ENCODE results near the gene NEAT1. TPM values are rescaled to one million over a fixed set of nuclear protein-coding genes. Genes with fewer than 3 reads are reported as not detected.
A peak's percentile ranks its signal among the peaks of the same experiment; 100 is the strongest.

Gene NEAT1
- total RNA-seq, 4 donors from 2014 or later, result 42.8 to 181 (median 96.0) TPM

DNA sequence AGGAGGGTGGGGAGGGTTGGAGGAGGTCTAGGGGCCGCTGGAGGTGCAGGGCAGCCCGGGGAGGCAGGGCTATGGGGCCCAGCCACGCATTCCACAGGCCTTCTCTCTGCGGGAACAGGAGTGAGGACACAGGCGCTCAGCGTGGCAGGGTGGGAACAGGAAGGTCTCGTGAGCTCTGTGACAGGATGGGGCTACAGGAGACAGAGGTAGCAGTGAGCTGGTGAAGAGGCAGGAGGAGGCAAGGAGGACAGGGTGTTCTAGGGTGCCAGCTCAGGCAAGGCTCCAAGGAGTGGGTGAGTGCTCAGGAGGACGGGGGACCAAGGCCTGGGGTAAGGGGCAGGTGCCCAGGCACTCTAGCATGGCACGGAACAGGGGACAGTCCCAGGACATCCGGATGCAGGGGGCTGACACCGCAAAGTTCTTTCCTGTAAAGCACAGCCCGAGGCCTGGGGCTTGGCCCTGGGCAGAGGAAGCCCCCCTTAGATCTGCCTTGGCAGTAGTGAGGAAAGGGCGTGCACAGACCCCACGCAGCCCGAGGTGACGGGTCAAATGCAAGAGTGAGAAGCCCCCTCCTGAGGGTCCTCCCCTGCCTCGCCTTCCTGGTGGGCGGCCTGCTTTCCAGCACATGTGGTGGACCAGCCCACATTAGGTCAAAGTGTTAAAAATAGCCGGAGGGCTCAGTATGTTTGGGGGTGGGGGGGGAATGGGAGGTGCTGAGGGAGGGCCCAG is 4.7 kb upstream of the NEAT1 start:
- no peaks in the 10 kb centered on the region for H3K9me3 ChIP-seq
- H3K4me1 ChIP-seq, result peaks cover 54 to 66% (median 65%) of the 10 kb centered on the region in 4 donors
- H3K36me3 ChIP-seq, result peaks cover 0 to 12% (median 0%) of the 10 kb centered on the region in 4 donors
- 8% methylated on average over 12 of the region's 19 CpGs for WGBS
- H3K4me3 ChIP-seq, result peak overlapping the region; percentile 71 to 81 (median 74)
- peak overlapping the region; percentile 97 to 99 (median 99) for H3K27ac ChIP-seq (replicated peaks in 1 of 4)
- no peak for DNase-seq (ENCODE audit: extremely low spot score)
- H3K27me3 ChIP-seq, result no peaks in the 10 kb centered on the region
- intact Hi-C loops (cut with DNase I), result loop anchor here (2.0 to 10.0 kb wide), 3 partner anchors 36 to 93 kb away; partner anchors contain the start of gene SLC25A45
- TF ChIP-seq POLR2AphosphoS5 (IDR thresholded peaks at IDR 0.05) (peak in 1 of 2 donors; percentile 66), POLR2A (IDR thresholded peaks at IDR 0.05; ENCODE audit: low read depth) (no peak), EP300 (IDR thresholded peaks at IDR 0.05) (peak; percentile 45)
- TF ChIP-seq, protein P1, sequence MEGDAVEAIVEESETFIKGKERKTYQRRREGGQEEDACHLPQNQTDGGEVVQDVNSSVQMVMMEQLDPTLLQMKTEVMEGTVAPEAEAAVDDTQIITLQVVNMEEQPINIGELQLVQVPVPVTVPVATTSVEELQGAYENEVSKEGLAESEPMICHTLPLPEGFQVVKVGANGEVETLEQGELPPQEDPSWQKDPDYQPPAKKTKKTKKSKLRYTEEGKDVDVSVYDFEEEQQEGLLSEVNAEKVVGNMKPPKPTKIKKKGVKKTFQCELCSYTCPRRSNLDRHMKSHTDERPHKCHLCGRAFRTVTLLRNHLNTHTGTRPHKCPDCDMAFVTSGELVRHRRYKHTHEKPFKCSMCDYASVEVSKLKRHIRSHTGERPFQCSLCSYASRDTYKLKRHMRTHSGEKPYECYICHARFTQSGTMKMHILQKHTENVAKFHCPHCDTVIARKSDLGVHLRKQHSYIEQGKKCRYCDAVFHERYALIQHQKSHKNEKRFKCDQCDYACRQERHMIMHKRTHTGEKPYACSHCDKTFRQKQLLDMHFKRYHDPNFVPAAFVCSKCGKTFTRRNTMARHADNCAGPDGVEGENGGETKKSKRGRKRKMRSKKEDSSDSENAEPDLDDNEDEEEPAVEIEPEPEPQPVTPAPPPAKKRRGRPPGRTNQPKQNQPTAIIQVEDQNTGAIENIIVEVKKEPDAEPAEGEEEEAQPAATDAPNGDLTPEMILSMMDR (IDR thresholded peaks at IDR 0.05), result no peak

DNA sequence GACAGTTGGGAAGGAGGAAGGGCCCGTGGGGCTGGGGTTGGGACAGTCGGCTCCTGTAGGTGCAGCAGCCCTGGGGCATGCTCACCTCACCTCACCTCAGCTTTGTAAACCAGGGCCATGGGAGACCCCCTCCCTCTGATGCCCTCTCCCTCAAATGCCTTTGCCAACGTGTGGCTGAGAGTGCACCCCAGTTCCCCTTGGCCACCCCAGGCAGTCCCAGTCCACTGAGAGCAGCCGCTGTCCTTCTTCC is 4.2 kb upstream of the NEAT1 start:
- no peaks in the 10 kb centered on the region for H3K9me3 ChIP-seq
- intact Hi-C loops (cut with DNase I), result loop anchor here (5.0 to 10.0 kb wide), 2 partner anchors 36 to 54 kb away; partner anchors contain the start of gene SLC25A45
- 4% methylated on average over 4 of the region's 4 CpGs for WGBS
- DNase-seq (ENCODE audit: extremely low spot score), result no peak
- H3K4me1 ChIP-seq, result peaks cover 52 to 66% (median 65%) of the 10 kb centered on the region in 4 donors
- TF ChIP-seq, protein P1 (IDR thresholded peaks at IDR 0.05), result no peak
- TF ChIP-seq POLR2A (IDR thresholded peaks at IDR 0.05; ENCODE audit: low read depth), result peak; percentile 38
- H3K36me3 ChIP-seq, result peaks cover 0 to 10% (median 1%) of the 10 kb centered on the region in 4 donors
- peak overlapping the region; percentile 97 to 99 (median 99) for H3K27ac ChIP-seq (replicated peaks in 1 of 4)
- H3K27me3 ChIP-seq, result no peaks in the 10 kb centered on the region
- H3K4me3 ChIP-seq, result peak overlapping the region; percentile 71 to 81 (median 74)

DNA sequence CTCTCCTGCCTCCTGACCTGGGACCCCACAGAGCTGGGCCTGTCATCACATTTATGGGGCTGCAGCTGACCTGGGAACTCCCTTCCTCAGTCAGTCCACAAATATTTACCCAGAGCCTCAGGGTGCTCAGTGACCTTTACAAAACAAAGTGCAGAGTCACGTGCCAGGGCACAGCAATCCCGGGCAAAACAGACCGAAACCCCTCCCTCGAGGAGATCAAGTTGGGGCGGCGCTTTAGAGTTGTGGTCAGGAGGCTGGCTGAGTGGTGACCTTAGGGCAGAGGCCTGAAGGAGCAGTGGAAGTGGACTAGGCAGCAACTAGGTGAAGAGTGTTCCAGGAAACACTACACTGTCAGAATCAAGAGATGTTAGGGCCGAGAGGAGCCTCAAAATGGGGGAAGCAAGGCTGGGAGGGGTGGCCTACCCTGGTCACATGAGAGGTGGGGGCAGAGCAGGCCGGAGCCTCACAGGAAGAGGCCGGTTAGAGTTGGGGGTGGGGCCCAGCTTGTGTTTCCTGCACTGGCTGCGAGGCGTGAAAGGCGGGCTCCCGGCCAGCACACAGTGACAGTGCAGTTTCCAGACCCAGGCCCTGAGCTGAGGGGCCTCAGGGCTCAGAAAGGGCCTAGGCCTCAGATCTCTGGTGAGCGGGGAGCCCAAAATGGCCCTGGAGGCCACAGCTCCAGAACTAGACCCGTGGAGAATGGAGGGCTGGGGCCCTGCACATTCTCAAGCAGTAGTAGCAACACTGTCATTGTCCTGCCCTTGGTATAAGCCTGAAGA is 3.7 kb upstream of the NEAT1 start:
- peaks cover 0 to 8% (median 2%) of the 10 kb centered on the region in 4 donors for H3K36me3 ChIP-seq
- no peaks in the 10 kb centered on the region for H3K27me3 ChIP-seq
- peaks cover 52 to 66% (median 65%) of the 10 kb centered on the region in 4 donors for H3K4me1 ChIP-seq
- TF ChIP-seq POLR2A (IDR thresholded peaks at IDR 0.05; ENCODE audit: low read depth) (peak; percentile 40), POLR2AphosphoS5 (IDR thresholded peaks at IDR 0.05) (peak in 1 of 2 donors; percentile 94), EP300 (IDR thresholded peaks at IDR 0.05) (peak; percentile 12)
- TF ChIP-seq, protein P1 (IDR thresholded peaks at IDR 0.05), result no peak
- peak; percentile 99 for DNase-seq (ENCODE audit: extremely low spot score)
- H3K4me3 ChIP-seq, result peak overlapping the region; percentile 71 to 81 (median 74)
- peak overlapping the region; percentile 97 to 99 (median 99) for H3K27ac ChIP-seq (replicated peaks in 1 of 4)
- intact Hi-C loops (cut with DNase I), result loop anchor here (5.0 to 10.0 kb wide), 2 partner anchors 37 to 54 kb away; partner anchors contain the start of gene SLC25A45
- WGBS, result under 1% methylated on average over 13 of the region's 15 CpGs
- no peaks in the 10 kb centered on the region for H3K9me3 ChIP-seq

DNA sequence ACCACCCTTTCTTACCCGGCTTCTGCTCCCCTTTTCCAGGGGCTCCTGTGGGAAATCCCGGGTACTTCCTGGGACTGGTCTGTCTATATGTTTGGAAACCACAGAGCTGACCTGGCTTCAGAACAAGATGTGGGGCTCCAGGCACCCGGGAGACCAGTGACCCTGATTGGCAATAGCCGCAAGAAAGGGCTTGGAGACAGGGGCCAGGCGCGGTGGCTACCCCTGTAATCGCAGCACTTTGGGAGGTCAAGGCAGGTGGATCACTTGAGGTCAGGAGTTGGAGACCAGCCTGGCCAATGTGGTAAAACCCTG is 3.2 kb upstream of the NEAT1 start:
- H3K4me3 ChIP-seq, result peak overlapping the region; percentile 71 to 81 (median 74)

More for the DNA sequence above, 3.2 kb upstream of the NEAT1 start:
- peak overlapping the region; percentile 97 to 99 (median 99) for H3K27ac ChIP-seq (replicated peaks in 1 of 4)
- H3K27me3 ChIP-seq, result no peaks in the 10 kb centered on the region
- H3K4me1 ChIP-seq, result peaks cover 52 to 66% (median 65%) of the 10 kb centered on the region in 4 donors
- DNase-seq (ENCODE audit: extremely low spot score), result no peak
- H3K9me3 ChIP-seq, result no peaks in the 10 kb centered on the region
- WGBS, result 33% methylated on average over 7 of the region's 7 CpGs
- intact Hi-C loops (cut with DNase I), result loop anchor here (5.0 to 10.0 kb wide), 2 partner anchors 37 to 55 kb away; partner anchors contain the start of gene SLC25A45
- peaks cover 0 to 13% (median under 1%) of the 10 kb centered on the region in 4 donors for H3K36me3 ChIP-seq
- TF ChIP-seq EP300 (IDR thresholded peaks at IDR 0.05), result no peak
- no peak for TF ChIP-seq POLR2A (IDR thresholded peaks at IDR 0.05; ENCODE audit: low read depth)
- TF ChIP-seq, protein P1 (IDR thresholded peaks at IDR 0.05), result no peak
- no peak for TF ChIP-seq POLR2AphosphoS5 (IDR thresholded peaks at IDR 0.05)

Measured in esophagus muscularis mucosa (tissue), 4 donors.